Measurements from ENCODE around the gene MS4A10. TPM values are rescaled to one million over a fixed set of nuclear protein-coding genes. Genes with fewer than 3 reads are reported as not detected.

Gene MS4A10
- total and polyA plus RNA-seq, 9 of the 15 experiments (the other 6 are each of a cell fraction or from before 2014, with no cell fraction given) = not detected

- TF ChIP-seq CXXC5 (CRISPR knock-in tag; IDR thresholded peaks at IDR 0.05) = 0 out of 2 replicates have a peak, but pooled peaks have one; percentile 23
- peak; percentile 68; the same call in 1 of the 2 replicates for TF ChIP-seq STAG1 (CRISPR knock-in tag; IDR thresholded peaks at IDR 0.05; ENCODE audit: borderline replicate concordance)
- TF ChIP-seq MCM3 (IDR thresholded peaks at IDR 0.05) = no peak
- TF ChIP-seq ZBTB33 (CRISPR knock-in tag; IDR thresholded peaks at IDR 0.05) = no peak
- no peak for TF ChIP-seq CEBPB (tag; IDR thresholded peaks at IDR 0.05)
- TF ChIP-seq ZKSCAN1 (IDR thresholded peaks at IDR 0.05; ENCODE audit: low read depth, low read length) = no peak
- peak; percentile 47; the same call in 1 of the 2 replicates for TF ChIP-seq CTBP1 (IDR thresholded peaks at IDR 0.05; ENCODE audit: borderline replicate concordance)
- no peak for TF ChIP-seq U2AF2 (optimal IDR thresholded peaks at IDR 0.05; ENCODE audit: low read depth, low read length)
- TF ChIP-seq TBL1XR1 (IDR thresholded peaks at IDR 0.05; ENCODE audit: low read length in 2 of 2) = peak in 1 of 2 experiments; percentile 23; a peak in 1 of 4 replicates
- TF ChIP-seq SMC3 (conservative IDR thresholded peaks at IDR 0.05; ENCODE audit: insufficient read depth, low read depth, low read length) = peak; percentile 79
- 0 out of 2 replicates have a peak, but pooled peaks have one; percentile 45 for TF ChIP-seq CC2D1A (IDR thresholded peaks at IDR 0.05)
- TF ChIP-seq, protein P1, sequence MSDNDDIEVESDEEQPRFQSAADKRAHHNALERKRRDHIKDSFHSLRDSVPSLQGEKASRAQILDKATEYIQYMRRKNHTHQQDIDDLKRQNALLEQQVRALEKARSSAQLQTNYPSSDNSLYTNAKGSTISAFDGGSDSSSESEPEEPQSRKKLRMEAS (CRISPR knock-in tag; IDR thresholded peaks at IDR 0.05) = no peak
- TF ChIP-seq RB1 (IDR thresholded peaks at IDR 0.05; ENCODE audit: low read depth) = 0 out of 2 replicates have a peak, but pooled peaks have one; percentile 29
- no peak for TF ChIP-seq ZNF347 (CRISPR knock-in tag; IDR thresholded peaks at IDR 0.05; ENCODE audit: low read depth)
- TF ChIP-seq RHOXF2B (CRISPR knock-in tag; conservative IDR thresholded peaks at IDR 0.05) = no peak
- TF ChIP-seq NRF1 (conservative IDR thresholded peaks at IDR 0.05 in 1 of 2, IDR thresholded peaks at IDR 0.05 in 1 of 2) = peak; percentile 55 to 61; a peak in 3 of 4 replicates
- TF ChIP-seq BACH1 (tag; IDR thresholded peaks at IDR 0.05) = no peak
- no peak for TF ChIP-seq TSHZ1 (CRISPR knock-in tag; IDR thresholded peaks at IDR 0.05)
- TF ChIP-seq, protein P2, sequence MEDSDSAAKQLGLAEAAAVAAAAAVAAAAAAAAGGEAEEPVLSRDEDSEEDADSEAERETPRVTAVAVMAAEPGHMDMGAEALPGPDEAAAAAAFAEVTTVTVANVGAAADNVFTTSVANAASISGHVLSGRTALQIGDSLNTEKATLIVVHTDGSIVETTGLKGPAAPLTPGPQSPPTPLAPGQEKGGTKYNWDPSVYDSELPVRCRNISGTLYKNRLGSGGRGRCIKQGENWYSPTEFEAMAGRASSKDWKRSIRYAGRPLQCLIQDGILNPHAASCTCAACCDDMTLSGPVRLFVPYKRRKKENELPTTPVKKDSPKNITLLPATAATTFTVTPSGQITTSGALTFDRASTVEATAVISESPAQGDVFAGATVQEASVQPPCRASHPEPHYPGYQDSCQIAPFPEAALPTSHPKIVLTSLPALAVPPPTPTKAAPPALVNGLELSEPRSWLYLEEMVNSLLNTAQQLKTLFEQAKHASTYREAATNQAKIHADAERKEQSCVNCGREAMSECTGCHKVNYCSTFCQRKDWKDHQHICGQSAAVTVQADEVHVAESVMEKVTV (CRISPR knock-in tag; IDR thresholded peaks at IDR 0.05) = peak; percentile 66
Observed at GRCh38 chr11:60775420-60775961, 9.6 kb upstream of the MS4A10 start (continued).
